Hypothalamus (tissue), 51 donors: ENCODE data around the gene SDC1.

Experiments
- DNase-seq, 51 donors: peaks; one replicate each; lab custom pipeline; 2025; lab: John Stamatoyannopoulos, UW

The SDC1 gene

DNA sequence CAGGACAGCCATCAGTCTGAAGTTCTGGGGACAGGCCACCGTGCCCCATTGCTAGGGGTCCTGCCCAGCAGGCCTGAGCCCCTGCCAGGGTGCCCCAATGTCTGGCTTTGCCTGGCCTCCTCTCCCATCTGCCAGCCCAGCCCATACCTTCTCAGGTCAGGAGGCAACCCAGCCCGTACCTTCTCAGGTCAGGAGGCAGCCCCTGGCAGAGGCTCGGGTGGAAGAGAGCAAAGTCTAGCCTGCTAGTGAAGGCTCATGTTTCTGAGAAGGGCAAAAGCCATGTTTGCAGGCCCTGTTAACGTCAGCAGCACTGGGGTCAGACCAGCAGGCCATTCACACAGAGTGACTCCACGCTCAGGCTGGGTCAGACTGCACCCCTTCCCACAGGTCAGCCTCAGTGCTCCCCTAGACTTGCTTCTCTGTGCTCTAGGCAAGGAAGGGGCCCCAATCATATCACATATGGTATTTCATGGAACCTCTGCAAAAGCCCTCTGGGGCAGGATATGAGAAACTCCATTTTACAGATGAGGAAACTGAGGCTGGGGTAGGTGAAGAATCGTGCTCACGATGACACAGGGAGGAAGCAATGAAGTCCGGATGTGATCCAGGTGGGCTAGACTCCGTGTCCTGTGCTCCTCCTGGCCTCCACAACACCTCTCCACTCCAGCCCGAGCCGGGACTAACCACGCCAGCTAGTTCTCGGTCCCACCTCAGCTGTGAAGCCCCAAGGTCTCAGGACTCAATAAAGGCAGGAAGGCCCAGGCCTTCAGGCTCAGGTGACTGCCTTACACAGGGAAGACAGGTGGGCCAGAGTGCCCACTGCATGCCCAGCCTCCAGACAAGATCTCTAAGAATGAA is 9.5 kb downstream of the SDC1 start:
- DNase-seq, result no peak

DNA sequence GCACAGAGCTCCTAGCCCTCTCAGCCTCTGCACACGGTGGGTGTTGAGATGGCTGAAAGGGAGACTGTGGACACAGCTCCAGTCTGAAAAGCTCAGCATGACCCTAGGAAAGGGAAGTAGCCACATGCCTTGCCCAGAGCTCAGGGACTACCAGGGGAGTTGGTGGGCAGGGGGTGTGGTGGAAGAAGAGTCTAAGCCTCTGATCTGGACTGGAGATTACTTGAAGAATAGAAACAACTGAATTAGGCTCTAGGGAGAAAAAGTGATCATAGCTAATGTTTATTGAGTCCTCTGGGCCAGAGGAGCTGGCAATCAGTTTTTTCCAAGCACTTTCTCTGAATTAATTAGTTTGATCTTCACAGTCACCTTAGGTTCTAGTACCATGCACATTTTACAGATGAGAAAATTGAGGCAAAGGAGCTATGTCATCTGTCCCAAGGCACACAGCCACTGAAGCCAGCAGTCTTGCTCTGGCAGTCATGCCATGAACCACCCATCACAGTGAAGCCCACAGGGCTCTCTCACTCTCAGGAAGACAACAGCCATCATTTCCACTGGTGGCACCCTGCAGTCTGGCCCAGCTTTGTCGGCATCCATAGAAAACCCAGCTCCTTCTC is 10.3 kb downstream of the SDC1 start:
- DNase-seq, result no peak

DNA sequence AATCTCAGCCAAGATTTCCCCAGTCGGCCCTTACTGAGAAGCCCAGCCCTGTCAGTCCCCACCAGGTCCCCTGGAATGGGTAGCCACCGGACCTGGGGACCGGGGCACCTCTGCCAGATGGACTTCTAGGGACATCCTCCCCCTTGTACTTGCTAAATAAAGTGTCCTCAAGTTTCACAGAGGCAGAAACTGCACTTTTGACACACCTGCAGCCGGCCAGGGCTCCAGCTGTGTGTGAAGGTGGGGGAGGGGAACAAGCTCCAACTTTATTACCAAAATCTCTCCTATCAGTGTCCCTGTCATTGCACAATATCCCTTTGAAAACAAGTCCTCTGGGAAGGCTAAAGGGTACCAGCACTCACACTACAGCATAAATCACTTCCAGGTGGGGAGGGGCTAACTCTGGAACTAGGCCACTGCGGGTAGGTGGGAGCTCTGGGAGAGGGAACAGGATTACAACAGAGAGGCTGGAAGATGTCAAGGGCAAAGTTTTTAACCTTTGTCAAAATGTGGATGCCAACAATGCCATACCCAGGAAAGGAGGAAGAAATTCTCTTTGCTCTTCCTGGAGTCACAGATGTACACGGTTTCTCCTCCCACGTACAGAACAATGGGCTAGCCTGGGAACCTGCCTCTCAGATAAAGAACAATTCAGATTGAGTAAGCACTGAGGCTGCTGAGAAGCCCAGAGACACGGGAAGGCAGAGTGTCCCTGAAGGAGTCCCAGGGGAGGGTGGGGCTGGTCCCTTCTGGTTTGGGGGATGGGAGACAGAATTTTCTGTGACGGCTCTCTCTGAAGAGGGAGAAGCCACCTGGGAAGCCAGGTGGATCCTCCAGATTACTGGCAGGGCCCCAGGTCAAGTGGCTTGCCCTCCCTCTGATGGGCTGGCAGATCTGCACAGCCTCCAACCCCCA is 11.0 kb downstream of the SDC1 start:
- DNase-seq, result no peak

DNA sequence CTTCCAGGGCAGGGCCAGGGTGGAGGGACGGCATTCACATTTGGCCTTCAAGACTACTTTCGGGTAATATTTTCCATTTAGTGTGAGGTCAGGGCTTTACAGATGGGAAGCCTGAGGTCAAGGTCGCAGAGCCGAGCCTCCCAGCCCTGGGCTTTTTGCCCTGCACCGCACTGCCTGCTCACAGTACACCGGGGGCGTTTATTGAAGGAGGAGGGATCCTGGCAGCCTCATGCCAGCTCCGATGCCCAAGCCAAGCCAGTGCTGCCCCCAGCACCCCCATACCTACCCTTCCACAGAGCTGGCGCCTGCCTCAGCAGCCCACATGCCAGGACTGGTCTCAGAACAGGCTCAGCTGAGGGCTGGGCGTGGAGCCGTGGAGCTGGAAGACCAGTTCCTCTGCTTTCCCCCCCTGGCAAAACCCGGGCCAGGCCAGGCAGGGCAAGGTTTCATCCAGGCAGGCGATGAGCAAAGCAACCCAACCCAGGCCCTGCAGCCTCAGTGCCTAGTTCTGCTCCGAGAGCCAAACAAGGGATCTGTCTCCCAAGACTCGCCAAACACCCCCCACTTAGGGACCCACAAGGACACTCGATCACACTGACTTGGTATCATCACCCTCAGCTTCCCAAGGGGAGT is 11.9 kb downstream of the SDC1 start:
- no peak for DNase-seq

DNA sequence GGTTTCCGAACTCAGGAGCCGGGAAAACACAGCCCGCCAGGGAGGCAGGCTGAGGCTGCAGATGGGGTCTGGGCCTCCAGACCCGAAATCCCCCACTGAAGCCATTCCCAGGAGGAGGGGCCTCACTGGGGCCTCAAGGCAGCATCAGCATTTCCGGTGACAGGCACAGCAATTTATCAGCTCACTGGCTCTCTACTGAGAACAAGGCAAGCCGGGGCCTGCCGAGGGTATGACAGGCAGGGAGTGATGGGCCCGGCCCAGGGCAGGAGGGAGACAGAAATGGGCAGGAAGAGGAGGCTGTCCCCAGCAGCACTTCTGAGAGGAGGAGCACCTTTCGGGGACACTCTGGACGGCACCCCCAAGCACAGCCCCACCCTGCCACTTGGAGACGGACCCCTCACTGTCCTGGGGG is 12.5 kb downstream of the SDC1 start:
- no peak for DNase-seq

DNA sequence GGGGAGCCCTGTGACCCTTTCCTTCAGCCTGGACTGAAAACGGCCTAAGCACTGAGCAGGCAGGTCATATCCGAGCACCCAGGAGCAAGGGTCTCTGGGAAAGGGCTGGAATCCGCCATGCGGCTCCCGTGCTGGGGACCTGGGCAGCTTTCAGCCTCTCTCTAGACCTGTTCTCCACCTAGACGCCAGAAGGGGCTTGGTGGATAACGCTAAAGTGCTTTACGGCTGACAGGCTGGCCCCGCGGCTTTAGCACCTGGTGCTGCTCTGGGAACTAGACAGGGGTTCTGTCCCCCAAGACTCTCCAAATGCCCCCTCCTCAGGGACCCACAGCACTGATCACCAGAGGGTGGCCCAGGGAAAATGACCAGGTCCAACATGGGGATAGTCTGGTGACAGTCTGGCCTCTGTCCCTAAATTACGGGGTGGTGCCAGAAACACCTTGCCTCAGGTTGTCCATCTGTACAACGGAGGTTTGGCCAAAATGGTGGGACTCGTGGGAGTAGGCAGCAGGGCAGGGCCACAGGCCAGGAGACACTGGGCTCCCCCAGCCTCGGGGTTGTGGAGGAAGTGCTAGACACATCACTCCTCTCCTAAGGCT is 13.0 kb downstream of the SDC1 start:
- no peak for DNase-seq

DNA sequence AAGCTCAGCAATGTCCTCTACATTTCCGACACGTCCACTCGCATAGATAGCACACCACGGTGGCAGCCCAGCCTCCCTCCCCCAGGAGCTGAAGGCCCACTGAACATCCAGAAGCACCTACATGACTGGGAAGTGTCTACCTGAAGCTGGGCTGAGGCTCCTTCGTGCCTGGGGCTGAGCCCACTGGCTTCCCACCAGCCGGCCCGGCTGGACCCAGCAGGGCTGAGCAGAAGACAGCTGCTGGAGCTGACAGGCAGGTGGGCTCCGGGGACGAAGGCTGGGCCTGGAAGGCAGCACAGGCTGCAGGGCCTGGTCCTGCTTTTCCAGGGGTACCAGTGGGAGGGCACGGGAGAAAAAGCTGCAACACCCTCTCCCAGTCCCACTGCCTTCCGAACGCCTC is 13.5 kb downstream of the SDC1 start:
- DNase-seq, result no peak

DNA sequence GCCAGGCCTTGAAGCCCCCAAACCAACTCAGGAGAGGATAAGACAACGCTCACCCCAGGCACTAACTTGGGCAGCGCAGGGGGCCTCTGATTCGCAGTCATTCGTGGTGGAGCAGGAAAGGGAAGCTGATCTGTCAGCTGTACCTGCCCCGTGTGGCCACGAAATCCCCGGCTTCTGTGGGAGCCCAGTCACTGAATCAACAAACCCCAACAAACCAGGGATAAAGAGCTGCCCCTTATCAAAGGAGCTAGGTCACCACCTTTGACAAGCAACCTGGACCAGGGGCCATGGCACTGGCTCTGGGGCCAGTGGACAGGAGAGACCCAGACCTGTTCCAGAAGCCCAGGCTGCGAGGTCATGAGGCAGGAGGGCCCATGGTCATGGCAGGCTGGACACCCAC is 14.5 kb downstream of the SDC1 start:
- no peak for DNase-seq

DNA sequence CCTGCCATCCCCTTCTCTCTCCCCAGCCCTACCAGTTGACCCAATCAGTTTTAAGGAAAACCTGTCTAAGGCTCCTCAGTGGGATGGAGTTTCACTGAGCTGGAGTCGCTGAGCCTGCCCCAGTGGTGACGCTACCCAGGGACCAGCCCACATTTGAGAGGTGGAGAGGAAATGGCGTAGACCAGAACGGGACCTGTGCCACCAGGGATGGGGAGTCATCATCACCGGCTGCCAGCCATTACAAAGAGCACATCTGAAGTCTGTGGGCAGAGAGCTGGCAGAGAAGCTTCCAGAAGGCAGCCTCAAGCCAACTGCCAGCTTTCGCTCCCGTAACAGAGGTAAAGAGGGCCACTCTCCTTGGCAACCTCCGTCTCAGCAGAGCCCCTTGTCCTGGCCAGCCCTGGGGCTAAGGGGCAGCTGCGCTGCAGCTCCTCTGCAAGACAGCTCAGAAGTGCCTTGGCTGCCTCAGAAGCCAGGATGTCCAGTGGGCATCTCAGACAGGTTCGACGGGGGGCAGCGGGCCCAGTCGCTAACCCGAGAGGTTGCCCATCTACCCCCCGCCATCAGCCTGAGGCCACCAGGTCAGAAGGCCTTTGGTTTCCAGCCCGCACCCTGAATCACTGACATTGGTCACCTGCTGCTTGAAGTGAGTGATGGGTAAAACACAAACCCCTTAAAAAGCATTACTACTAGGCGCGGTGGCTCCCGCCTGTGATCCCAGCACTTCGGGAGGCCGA is 15.4 kb downstream of the SDC1 start:
- DNase-seq, result no peak

DNA sequence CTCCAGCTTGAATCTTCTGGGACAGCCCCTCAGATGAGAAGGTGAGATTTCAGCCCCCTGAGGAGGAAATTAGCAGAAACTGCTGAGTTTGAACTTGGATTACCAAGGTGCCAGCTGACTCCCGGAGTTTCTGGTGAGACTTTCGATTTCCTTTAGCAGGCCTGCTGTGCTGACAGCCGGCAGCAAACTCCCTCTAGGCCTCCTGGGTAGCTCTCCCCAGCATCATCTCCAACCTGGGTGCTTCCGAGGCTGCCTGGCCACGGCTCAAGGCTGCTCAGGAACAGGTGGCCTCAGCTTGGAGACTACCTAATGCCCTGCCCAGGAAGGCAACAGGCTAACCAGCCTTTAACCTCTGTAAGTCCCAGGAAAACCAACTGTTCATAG is 16.5 kb downstream of the SDC1 start:
- no peak for DNase-seq

DNA sequence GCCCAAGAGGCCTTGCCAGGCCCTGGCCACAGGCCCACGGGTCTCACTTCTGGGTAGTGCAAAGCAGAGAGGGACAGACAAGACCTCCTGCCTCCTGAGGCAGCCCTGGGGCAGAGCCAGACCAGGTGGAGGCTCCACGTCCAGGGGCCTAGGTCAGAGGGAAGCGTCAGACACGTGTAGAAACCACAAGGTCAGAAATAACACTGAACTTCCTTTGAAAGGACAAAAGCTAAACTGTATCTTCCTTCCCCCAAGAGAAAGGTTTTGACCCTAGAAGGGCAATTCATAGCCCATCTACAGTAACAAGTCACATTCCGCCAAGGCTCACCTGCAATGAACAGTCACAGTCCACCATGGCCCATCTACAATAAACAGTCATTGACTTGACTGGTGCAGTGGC is 17.9 kb downstream of the SDC1 start:
- DNase-seq, result no peak

DNA sequence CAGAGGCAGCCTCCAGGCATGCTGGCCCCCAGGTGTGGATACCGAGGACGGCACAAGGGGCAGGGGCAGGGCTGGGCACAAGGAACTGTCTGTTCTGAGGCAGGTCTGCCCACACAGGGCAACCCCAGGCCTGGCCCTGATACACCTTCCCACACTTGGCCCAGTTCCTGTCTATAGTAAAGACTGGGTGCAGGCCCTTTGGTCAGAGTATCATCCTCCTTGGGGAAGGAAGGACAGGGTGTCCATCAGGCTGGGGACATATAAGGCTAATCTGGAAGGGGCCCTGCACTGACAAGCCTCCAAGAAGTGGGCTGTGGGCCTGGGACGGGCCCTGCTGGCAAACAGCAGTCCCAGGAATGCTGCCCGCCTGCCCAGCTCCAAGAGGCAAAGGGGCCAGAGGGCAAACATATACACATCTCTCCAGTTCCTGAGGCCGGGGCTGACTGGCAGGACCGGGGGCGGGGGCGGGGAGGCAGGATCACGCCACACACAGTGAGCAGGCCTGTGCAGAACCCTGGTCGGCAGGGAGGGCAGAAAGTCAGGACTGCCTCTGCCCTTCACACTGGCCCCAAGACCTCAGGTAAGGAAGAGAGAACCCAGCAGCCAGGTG is 18.9 kb downstream of the SDC1 start:
- DNase-seq, result no peak

DNA sequence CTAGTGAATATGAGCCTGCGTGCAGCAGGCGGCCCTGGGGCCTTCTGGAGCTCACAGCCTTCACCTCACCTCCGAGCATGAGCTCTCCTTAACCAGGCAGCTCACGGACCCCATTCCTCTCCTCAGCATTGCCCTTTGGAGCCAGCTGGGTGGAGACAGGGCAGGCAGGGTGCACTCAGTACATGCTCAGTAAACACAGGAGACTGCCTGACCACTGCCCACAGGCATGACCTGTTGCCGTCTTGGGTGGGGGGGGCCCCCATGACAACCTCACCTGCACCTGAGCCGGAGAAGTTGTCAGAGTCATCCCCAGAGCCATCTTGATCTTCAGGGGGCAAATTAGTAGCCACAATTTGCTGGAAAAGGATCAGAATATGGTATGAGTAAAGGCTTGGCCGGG is 19.9 kb downstream of the SDC1 start:
- DNase-seq, result no peak

DNA sequence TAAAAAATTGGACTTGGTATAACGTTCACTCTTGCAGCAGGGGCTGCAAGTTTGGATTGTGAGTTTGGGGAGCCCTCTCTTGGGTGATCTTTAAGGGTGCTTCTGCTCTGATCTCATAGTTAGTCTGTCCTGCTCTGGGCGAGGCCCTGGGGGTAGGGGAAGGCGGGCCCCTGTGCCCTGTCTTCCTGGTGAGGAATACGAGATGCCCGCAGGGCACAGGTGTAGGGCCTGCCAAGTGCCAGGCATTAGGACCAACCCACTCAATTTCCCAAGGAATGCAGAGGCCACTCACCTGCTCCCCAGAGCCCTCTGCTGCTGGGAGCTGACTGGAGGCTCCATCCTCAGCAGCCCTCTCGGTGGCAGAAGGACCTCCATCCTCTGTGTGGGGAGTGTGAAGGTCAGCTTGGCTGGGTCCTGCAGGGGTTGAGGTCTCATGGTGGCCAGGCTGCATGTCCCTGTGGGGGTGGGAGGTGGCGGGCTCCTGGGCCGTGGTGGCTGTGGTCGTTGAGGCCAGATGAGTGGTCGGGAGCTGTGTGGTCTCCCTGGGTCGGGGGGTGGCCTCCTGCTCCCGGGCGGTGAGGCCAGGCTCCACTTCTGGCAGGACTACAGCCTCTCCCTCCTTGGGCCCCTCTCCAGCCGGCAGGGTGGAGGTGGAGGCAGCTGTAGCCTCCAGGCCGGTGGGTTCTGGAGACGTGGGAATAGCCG is 21.3 kb downstream of the SDC1 start:
- no peak for DNase-seq

DNA sequence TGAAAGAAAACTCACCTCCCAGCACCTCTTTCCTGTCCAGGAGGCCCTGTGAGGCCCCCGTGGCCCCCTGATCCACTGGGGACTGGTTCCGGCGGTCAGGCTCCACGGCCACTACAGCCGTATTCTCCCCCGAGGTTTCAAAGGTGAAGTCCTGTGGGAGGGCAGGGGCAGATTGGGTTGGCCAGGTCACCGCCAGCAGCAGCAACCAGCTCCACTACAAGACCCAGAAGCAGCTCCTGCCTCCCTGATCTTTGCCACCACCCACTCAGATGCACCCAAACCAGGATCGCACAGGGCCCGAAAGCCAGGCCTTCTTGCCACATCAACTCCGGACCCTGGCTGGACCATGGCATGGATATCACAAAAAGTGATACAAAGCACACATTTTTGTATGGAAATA is 21.9 kb downstream of the SDC1 start:
- DNase-seq, result no peak

DNA sequence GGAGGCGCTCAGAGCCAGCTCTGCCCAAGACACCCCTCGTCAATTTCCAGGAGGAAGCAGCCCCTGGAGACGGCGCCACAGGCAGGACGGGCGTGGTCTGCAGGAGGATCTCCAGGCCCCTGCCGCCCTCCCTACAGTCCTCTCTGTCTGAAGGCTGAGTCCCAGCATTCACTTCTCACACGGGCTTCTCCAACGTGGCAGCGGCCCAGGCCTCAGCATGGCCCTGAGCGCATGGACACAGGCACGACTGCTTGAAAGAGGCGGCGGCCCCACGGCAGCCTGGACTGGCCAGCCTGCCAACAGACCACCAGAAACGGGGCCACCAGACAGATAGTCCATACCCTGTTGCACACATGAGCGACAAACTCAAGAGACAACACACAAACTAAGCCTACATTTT is 23.3 kb downstream of the SDC1 start:
- no peak for DNase-seq

DNA sequence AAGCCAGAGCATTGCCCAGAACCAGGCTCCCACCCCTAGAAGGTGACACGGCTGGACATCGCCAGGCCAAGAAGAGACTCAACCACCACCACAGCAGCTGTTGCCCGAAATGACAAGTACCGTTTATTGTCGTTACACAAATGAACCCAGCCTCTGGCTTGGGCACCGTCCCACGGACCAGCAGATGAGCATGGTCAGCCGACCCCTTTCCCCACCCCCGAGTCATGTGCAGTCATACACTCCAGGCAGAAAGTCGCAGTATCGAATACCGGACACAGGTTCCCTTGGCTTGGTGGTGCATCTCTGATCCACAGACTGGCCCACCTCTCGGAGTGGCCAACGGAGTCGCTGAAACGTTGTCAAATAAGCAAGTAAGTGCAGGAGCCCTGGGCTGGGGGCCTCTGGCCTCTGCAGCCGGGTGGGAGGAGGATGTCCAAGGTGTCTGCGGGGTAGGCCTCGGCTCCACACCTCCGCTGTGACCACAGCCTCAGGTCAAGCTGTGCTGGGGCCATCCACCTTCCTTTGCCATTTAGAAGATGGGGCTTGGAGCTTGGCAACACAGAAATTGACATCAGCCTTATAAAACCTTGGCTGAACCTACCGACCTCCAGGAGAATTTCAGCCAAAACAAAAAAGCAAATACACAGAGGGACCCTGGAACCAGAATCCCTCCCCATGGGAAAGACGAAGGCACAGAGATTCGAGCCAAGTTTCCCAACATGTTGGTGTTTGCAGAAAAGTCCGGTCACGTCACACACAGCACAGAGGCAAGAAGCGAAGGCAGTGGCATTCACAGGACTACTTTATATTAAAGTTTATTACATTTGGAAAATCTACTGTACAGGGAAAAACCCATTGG is 24.0 kb downstream of the SDC1 start:
- DNase-seq, result no peak
